HEK293 (cell line): ENCODE measurements around the gene PROX1.

ENCODE experiments used
- GLI4 ChIP-seq: fragments of 450-650 bp; formaldehyde crosslinking; IDR thresholded peaks from 2 replicates; pipeline ENCODE4 v1.5.1; 2016; ENCODE audit warnings: missing biosample characterization, missing genetic modification characterization
- HOXC10 ChIP-seq: sonication (generic); formaldehyde crosslinking; IDR thresholded peaks from 2 replicates; pipeline ENCODE4 v1.8.1; 2023; ENCODE audit warnings: mild to moderate bottlenecking, missing genetic modification reagents
- SETDB1 ChIP-seq: IDR thresholded peaks from one replicate; pipeline ENCODE4 v1.6.1; 2017; ENCODE audit warnings: mild to moderate bottlenecking, low read length, moderate library complexity, mixed read lengths; ENCODE audit not compliant: insufficient read length
- TRIM28 ChIP-seq: IDR thresholded peaks from 2 replicates; pipeline ENCODE4 v1.6.1; 2011; ENCODE audit warnings: low read length, control low read depth, borderline replicate concordance
- YY1 ChIP-seq: fragments of 450-650 bp; formaldehyde crosslinking; IDR thresholded peaks from 2 replicates; pipeline ENCODE4 v1.5.1; 2018; ENCODE audit warnings: missing biosample characterization, missing genetic modification characterization
- ZBTB8A ChIP-seq: fragments of 450-650 bp; formaldehyde crosslinking; IDR thresholded peaks from 2 replicates; pipeline ENCODE4 v1.5.1; 2016; ENCODE audit warnings: missing biosample characterization, missing genetic modification characterization
- ZNF140 ChIP-seq: fragments of 450-650 bp; formaldehyde crosslinking; IDR thresholded peaks from 2 replicates; pipeline ENCODE4 v1.5.1; 2016; ENCODE audit warnings: missing biosample characterization, missing genetic modification characterization
- ZNF174 ChIP-seq: fragments of 450-650 bp; formaldehyde crosslinking; IDR thresholded peaks from 2 replicates; pipeline ENCODE4 v1.5.0; 2017; ENCODE audit warnings: missing biosample characterization, mild to moderate bottlenecking, missing genetic modification characterization
- ZNF175 ChIP-seq: fragments of 450-650 bp; formaldehyde crosslinking; IDR thresholded peaks from 2 replicates; pipeline ENCODE4 v1.5.1; 2016; ENCODE audit warnings: missing biosample characterization, missing genetic modification characterization
- ZNF202 ChIP-seq: fragments of 450-650 bp; formaldehyde crosslinking; IDR thresholded peaks from 2 replicates; pipeline ENCODE4 v1.5.1; 2016; ENCODE audit warnings: missing biosample characterization, missing genetic modification characterization, borderline replicate concordance
- ZNF223 ChIP-seq: fragments of 450-650 bp; formaldehyde crosslinking; IDR thresholded peaks from 2 replicates; pipeline ENCODE4 v1.5.1; 2016; ENCODE audit warnings: missing biosample characterization, missing genetic modification characterization
- ZNF292 ChIP-seq: fragments of 450-650 bp; formaldehyde crosslinking; IDR thresholded peaks from 2 replicates; pipeline ENCODE4 v1.5.1; 2016; ENCODE audit warnings: low read depth, missing biosample characterization, missing genetic modification characterization, borderline replicate concordance
- ZNF341 ChIP-seq: fragments of 450-650 bp; formaldehyde crosslinking; IDR thresholded peaks from 2 replicates; pipeline ENCODE4; 2016; ENCODE audit warnings: low read depth, missing biosample characterization, missing genetic modification characterization
- ZNF391 ChIP-seq: fragments of 450-650 bp; formaldehyde crosslinking; IDR thresholded peaks from 2 replicates; pipeline ENCODE4 v1.5.1; 2016; ENCODE audit warnings: low read depth, missing biosample characterization, missing genetic modification characterization, borderline replicate concordance
- ZNF423 ChIP-seq: fragments of 450-650 bp; formaldehyde crosslinking; IDR thresholded peaks from 2 replicates; pipeline ENCODE4 v1.5.1; 2016; ENCODE audit warnings: missing biosample characterization, missing genetic modification characterization
- ZNF433 ChIP-seq: fragments of 450-650 bp; formaldehyde crosslinking; IDR thresholded peaks from 2 replicates; pipeline ENCODE4 v1.5.1; 2016; ENCODE audit warnings: missing biosample characterization, missing genetic modification characterization, low read depth
- ZNF510 ChIP-seq: fragments of 450-650 bp; formaldehyde crosslinking; IDR thresholded peaks from 2 replicates; pipeline ENCODE4 v1.5.1; 2018; ENCODE audit warnings: mild to moderate bottlenecking, missing genetic modification characterization, missing biosample characterization; ENCODE audit not compliant: insufficient replicate concordance
- ZNF580 ChIP-seq: fragments of 450-650 bp; formaldehyde crosslinking; IDR thresholded peaks from 2 replicates; pipeline ENCODE4 v1.5.1; 2016; ENCODE audit warnings: missing biosample characterization, missing genetic modification characterization
- ZNF600 ChIP-seq: fragments of 450-650 bp; formaldehyde crosslinking; IDR thresholded peaks from 2 replicates; pipeline ENCODE4 v1.5.1; 2016; ENCODE audit warnings: missing biosample characterization, missing genetic modification characterization
- ZNF707 ChIP-seq: fragments of 450-650 bp; formaldehyde crosslinking; IDR thresholded peaks from 2 replicates; pipeline ENCODE4 v1.5.1; 2016; ENCODE audit warnings: missing biosample characterization, missing genetic modification characterization
- ZNF76 ChIP-seq: fragments of 450-650 bp; formaldehyde crosslinking; IDR thresholded peaks from 2 replicates; pipeline ENCODE4; 2016; ENCODE audit warnings: low read depth, missing biosample characterization, missing genetic modification characterization, borderline replicate concordance
- ZSCAN30 ChIP-seq: fragments of 450-650 bp; IDR thresholded peaks from 2 replicates; pipeline ENCODE4 v1.5.1; 2018; ENCODE audit warnings: missing biosample characterization, mild to moderate bottlenecking, missing genetic modification characterization, moderate library complexity
- ZSCAN4 ChIP-seq: fragments of 450-650 bp; formaldehyde crosslinking; IDR thresholded peaks from 2 replicates; pipeline ENCODE4 v1.5.1; 2017; ENCODE audit warnings: missing biosample characterization, missing genetic modification characterization
- TF ChIP-seq, protein P1 (sequence below): fragments of 450-650 bp; formaldehyde crosslinking; conservative IDR thresholded peaks from 2 replicates; pipeline ENCODE4 v1.5.1; 2016; ENCODE audit warnings: low read depth, missing biosample characterization, missing genetic modification characterization
- TF ChIP-seq, protein P2 (sequence below): fragments of 450-650 bp; formaldehyde crosslinking; IDR thresholded peaks from 2 replicates; pipeline ENCODE4 v1.5.1; 2016; ENCODE audit warnings: missing biosample characterization, missing genetic modification characterization
- TF ChIP-seq, protein P3 (sequence below): fragments of 450-650 bp; IDR thresholded peaks from 2 replicates; pipeline ENCODE4 v1.5.1; 2018; ENCODE audit warnings: missing biosample characterization, mild to moderate bottlenecking, missing genetic modification characterization
- TF ChIP-seq, protein P4 (sequence below): fragments of 450-650 bp; formaldehyde crosslinking; IDR thresholded peaks from 2 replicates; pipeline ENCODE4 v1.5.1; 2016; ENCODE audit warnings: missing biosample characterization, missing genetic modification characterization

PROX1 gene

GRCh38 chr1:213989002-213989855 lies 1.5 kb downstream of the PROX1 start (continued):
- TF ChIP-seq, protein P1, sequence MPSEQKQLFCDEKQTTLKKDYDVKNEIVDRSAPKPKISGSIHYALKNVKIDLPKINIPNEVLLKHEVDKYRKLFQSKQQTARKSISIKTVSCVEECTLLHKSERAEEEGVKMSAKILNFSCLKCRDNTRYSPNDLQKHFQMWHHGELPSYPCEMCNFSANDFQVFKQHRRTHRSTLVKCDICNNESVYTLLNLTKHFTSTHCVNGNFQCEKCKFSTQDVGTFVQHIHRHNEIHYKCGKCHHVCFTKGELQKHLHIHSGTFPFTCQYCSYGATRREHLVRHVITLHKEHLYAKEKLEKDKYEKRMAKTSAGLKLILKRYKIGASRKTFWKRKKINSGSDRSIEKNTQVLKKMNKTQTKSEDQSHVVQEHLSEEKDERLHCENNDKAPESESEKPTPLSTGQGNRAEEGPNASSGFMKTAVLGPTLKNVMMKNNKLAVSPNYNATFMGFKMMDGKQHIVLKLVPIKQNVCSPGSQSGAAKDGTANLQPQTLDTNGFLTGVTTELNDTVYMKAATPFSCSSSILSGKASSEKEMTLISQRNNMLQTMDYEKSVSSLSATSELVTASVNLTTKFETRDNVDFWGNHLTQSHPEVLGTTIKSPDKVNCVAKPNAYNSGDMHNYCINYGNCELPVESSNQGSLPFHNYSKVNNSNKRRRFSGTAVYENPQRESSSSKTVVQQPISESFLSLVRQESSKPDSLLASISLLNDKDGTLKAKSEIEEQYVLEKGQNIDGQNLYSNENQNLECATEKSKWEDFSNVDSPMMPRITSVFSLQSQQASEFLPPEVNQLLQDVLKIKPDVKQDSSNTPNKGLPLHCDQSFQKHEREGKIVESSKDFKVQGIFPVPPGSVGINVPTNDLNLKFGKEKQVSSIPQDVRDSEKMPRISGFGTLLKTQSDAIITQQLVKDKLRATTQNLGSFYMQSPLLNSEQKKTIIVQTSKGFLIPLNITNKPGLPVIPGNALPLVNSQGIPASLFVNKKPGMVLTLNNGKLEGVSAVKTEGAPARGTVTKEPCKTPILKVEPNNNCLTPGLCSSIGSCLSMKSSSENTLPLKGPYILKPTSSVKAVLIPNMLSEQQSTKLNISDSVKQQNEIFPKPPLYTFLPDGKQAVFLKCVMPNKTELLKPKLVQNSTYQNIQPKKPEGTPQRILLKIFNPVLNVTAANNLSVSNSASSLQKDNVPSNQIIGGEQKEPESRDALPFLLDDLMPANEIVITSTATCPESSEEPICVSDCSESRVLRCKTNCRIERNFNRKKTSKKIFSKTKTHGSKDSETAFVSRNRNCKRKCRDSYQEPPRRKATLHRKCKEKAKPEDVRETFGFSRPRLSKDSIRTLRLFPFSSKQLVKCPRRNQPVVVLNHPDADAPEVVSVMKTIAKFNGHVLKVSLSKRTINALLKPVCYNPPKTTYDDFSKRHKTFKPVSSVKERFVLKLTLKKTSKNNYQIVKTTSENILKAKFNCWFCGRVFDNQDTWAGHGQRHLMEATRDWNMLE: no peak
- TF ChIP-seq TRIM28: no peak
- no peak for TF ChIP-seq HOXC10 (CRISPR knock-in tag)
- TF ChIP-seq ZNF202 (tag by site-specific recombination): no peak
- TF ChIP-seq ZNF175 (tag by site-specific recombination): no peak
- TF ChIP-seq ZSCAN4: no peak
- TF ChIP-seq ZNF423 (tag by site-specific recombination): no peak
- 0 out of 2 replicates have a peak, but pooled peaks have one; percentile 16 for TF ChIP-seq ZNF580 (tag by site-specific recombination)
- TF ChIP-seq ZNF292 (tag by site-specific recombination): no peak
- peak; percentile 24; the same call in 1 of the 2 replicates for TF ChIP-seq ZSCAN30 (tag by site-specific recombination)
- TF ChIP-seq ZNF174 (tag by site-specific recombination): no peak
- TF ChIP-seq, protein P2, sequence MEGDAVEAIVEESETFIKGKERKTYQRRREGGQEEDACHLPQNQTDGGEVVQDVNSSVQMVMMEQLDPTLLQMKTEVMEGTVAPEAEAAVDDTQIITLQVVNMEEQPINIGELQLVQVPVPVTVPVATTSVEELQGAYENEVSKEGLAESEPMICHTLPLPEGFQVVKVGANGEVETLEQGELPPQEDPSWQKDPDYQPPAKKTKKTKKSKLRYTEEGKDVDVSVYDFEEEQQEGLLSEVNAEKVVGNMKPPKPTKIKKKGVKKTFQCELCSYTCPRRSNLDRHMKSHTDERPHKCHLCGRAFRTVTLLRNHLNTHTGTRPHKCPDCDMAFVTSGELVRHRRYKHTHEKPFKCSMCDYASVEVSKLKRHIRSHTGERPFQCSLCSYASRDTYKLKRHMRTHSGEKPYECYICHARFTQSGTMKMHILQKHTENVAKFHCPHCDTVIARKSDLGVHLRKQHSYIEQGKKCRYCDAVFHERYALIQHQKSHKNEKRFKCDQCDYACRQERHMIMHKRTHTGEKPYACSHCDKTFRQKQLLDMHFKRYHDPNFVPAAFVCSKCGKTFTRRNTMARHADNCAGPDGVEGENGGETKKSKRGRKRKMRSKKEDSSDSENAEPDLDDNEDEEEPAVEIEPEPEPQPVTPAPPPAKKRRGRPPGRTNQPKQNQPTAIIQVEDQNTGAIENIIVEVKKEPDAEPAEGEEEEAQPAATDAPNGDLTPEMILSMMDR (tag by site-specific recombination): no peak; the same call in 1 of the 2 replicates
- TF ChIP-seq ZNF140 (tag by site-specific recombination): no peak
- no peak for TF ChIP-seq ZNF707
- no peak for TF ChIP-seq ZNF391
- no peak for TF ChIP-seq ZNF433 (tag by site-specific recombination)
- no peak for TF ChIP-seq ZNF223 (tag by site-specific recombination)
- TF ChIP-seq ZNF76 (tag by site-specific recombination): 0 out of 2 replicates have a peak, but pooled peaks have one; percentile 30
- TF ChIP-seq YY1: no peak
- peak; percentile 96 for TF ChIP-seq ZNF341 (tag by site-specific recombination)
- TF ChIP-seq, protein P3, sequence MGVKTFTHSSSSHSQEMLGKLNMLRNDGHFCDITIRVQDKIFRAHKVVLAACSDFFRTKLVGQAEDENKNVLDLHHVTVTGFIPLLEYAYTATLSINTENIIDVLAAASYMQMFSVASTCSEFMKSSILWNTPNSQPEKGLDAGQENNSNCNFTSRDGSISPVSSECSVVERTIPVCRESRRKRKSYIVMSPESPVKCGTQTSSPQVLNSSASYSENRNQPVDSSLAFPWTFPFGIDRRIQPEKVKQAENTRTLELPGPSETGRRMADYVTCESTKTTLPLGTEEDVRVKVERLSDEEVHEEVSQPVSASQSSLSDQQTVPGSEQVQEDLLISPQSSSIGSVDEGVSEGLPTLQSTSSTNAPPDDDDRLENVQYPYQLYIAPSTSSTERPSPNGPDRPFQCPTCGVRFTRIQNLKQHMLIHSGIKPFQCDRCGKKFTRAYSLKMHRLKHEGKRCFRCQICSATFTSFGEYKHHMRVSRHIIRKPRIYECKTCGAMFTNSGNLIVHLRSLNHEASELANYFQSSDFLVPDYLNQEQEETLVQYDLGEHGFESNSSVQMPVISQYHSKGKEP: no peak
- TF ChIP-seq ZNF510: no peak
- TF ChIP-seq, protein P4, sequence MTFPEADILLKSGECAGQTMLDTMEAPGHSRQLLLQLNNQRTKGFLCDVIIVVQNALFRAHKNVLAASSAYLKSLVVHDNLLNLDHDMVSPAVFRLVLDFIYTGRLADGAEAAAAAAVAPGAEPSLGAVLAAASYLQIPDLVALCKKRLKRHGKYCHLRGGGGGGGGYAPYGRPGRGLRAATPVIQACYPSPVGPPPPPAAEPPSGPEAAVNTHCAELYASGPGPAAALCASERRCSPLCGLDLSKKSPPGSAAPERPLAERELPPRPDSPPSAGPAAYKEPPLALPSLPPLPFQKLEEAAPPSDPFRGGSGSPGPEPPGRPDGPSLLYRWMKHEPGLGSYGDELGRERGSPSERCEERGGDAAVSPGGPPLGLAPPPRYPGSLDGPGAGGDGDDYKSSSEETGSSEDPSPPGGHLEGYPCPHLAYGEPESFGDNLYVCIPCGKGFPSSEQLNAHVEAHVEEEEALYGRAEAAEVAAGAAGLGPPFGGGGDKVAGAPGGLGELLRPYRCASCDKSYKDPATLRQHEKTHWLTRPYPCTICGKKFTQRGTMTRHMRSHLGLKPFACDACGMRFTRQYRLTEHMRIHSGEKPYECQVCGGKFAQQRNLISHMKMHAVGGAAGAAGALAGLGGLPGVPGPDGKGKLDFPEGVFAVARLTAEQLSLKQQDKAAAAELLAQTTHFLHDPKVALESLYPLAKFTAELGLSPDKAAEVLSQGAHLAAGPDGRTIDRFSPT (tag by site-specific recombination): peak; percentile 53; the same call in 1 of the 2 replicates
- no peak for TF ChIP-seq SETDB1
- TF ChIP-seq GLI4 (tag by site-specific recombination): 0 out of 2 replicates have a peak, but pooled peaks have one; percentile 9
- TF ChIP-seq ZBTB8A: no peak
- TF ChIP-seq ZNF600 (tag by site-specific recombination): peak; percentile 72
